K562 (cell line): ENCODE data around the gene TGFB1I1. TPM values are rescaled to one million over a fixed set of nuclear protein-coding genes. Genes with fewer than 3 reads are reported as not detected.
"Not testable (repeated sequence)": the region's sequence is repeated elsewhere in the genome, so short reads cannot be mapped to it uniquely, and the experiment has no call there.

Experiments
- ATAC-seq: fragments of 200-7000 bp; cut with Tn5 transposase; 3 replicates; pipeline ENCODE4 v1.9.1; 2020; ENCODE audit warnings: moderate library complexity
- BruUV-seq: library from RNA; stranded (reverse); fragments of 400-500 nt; replicated peaks from 2 replicates; lab custom pipeline; 2021; lab: Mats Ljungman, UMichigan
- CTCF ChIA-PET: fragments of 300-600 bp; formaldehyde crosslinking; extraction: SDS; loops from one replicate; lab custom pipeline; 2021; ENCODE audit warnings: low intra/inter-chr PET ratio; lab: Yijun Ruan, JAX
- POLR2A ChIA-PET: fragments of 300-600, 350-650 bp; sonication (Branson Sonifier 250); formaldehyde crosslinking; extraction: SDS; loops from one replicate; lab custom pipeline; 2021; ENCODE audit warnings: antibody characterized with exemption, inconsistent platforms; lab: Yijun Ruan, JAX
- DNase-seq, 4 experiments: peaks; one replicate each; pipeline versions ENCODE4 v3.0.0 to v3.0.0-alpha.2; 2011 to 2018; ENCODE audit warnings: low spot score in 3 of 4, mixed read lengths in 3 of 4; ENCODE audit errors: extremely low read depth in 1 of 4
- FAIRE-seq: peaks from 2 replicates; lab custom pipeline; 2011; peaks lifted over from hg19 to GRCh38; lab: Jason Lieb, UNC
- H2AFZ ChIP-seq: 2 replicates; pipeline ENCODE4 v1.6.0; 2011; ENCODE audit warnings: low read depth, low read length, control low read depth, inconsistent platforms
- H3K27ac ChIP-seq: fragments of 200-600 bp; 3 replicates; pipeline ENCODE4 v1.8.0; 2011; ENCODE audit warnings: low read depth, mild to moderate bottlenecking, control low read depth, inconsistent platforms, low read length, moderate library complexity, mixed read lengths; ENCODE audit errors: extremely low read depth
- H3K27me3 ChIP-seq, 2 experiments: fragments of 300-600 bp in 1 of 2; 2 replicates in 1 of 2; 3 replicates in 1 of 2; pipeline versions ENCODE4 v1.6.0 to v1.8.0; 2011; ENCODE audit warnings: inconsistent platforms in 2 of 2, low read length in 2 of 2, mild to moderate bottlenecking in 1 of 2, mixed read lengths in 1 of 2, moderate library complexity in 1 of 2; ENCODE audit not compliant: control insufficient read depth in 2 of 2, insufficient read depth in 2 of 2
- H3K36me3 ChIP-seq: fragments of 300-600 bp; 3 replicates; pipeline ENCODE4 v1.8.0; 2011; ENCODE audit warnings: mild to moderate bottlenecking, low read length, inconsistent platforms; ENCODE audit not compliant: control insufficient read depth, insufficient read depth
- H3K4me1 ChIP-seq, 2 experiments: fragments of 200-600 bp in 1 of 2; replicated peaks in 1 of 2; 2 replicates in 1 of 2; 3 replicates in 1 of 2; pipeline versions ENCODE4 v1.5.1 to v1.8.0; 2011; ENCODE audit warnings: inconsistent platforms in 2 of 2, low read length in 2 of 2, mild to moderate bottlenecking in 1 of 2, mixed read lengths in 1 of 2, moderate library complexity in 1 of 2; ENCODE audit not compliant: control insufficient read depth in 2 of 2, insufficient read depth in 2 of 2
- H3K4me2 ChIP-seq: 2 replicates; pipeline ENCODE4 v1.6.1; 2011; ENCODE audit warnings: low read length, control low read depth, inconsistent platforms, mixed read lengths; ENCODE audit not compliant: insufficient read depth
- H3K4me3 ChIP-seq: fragments of 200-600 bp; sonication (generic), shearing (Covaris generic); 2 replicates; pipeline ENCODE4 v1.5.1; 2016; ENCODE audit warnings: control low read depth, inconsistent platforms
- H3K79me2 ChIP-seq: fragments of 200-600 bp; 3 replicates; pipeline ENCODE4 v1.8.0; 2011; ENCODE audit warnings: low read length, inconsistent platforms; ENCODE audit not compliant: control insufficient read depth, insufficient read depth
- H3K9ac ChIP-seq, 2 experiments: 2 replicates each; pipeline versions ENCODE4 v1.6.0 to v1.6.1; 2011; ENCODE audit warnings: low read depth in 2 of 2, low read length in 2 of 2, control low read depth in 1 of 2, inconsistent platforms in 1 of 2, mild to moderate bottlenecking in 1 of 2, mixed read lengths in 1 of 2; ENCODE audit not compliant: insufficient read depth in 1 of 2
- H3K9me1 ChIP-seq: one replicate; pipeline ENCODE4 v1.6.0; 2011; ENCODE audit warnings: inconsistent platforms, mild to moderate bottlenecking, low read length, moderate library complexity; ENCODE audit not compliant: control insufficient read depth, insufficient read depth
- H3K9me3 ChIP-seq: replicated peaks from 2 replicates; pipeline ENCODE4 v1.5.1; 2011; ENCODE audit warnings: low read depth, low read length, inconsistent platforms; ENCODE audit not compliant: control insufficient read depth, insufficient read depth
- H4K20me1 ChIP-seq: replicated peaks from 2 replicates; pipeline ENCODE4 v1.6.1; 2011; ENCODE audit warnings: low read length, inconsistent platforms, mixed read lengths; ENCODE audit not compliant: control insufficient read depth, insufficient read depth
- NFXL1 ChIP-seq: fragments of 450-650 bp; formaldehyde crosslinking; IDR thresholded peaks from 2 replicates; pipeline ENCODE4 v1.4.0; 2021; ENCODE audit warnings: mild to moderate bottlenecking
- PURB ChIP-seq: sonication (generic); formaldehyde crosslinking; IDR thresholded peaks from 2 replicates; pipeline ENCODE4 v1.9.0; 2021; ENCODE audit warnings: low read depth, mild to moderate bottlenecking, missing genetic modification reagents
- ZNF143 ChIP-seq: sonication (generic); formaldehyde crosslinking; IDR thresholded peaks from 2 replicates; pipeline ENCODE4 v1.9.0; 2022; ENCODE audit warnings: mild to moderate bottlenecking, missing genetic modification reagents
- ZNF263 ChIP-seq: sonication (generic); formaldehyde crosslinking; IDR thresholded peaks from 2 replicates; pipeline ENCODE4 v1.8.0; 2022; ENCODE audit warnings: mild to moderate bottlenecking, missing genetic modification reagents, borderline replicate concordance
- WGBS: fragments of 100-300 bp; shearing (Covaris generic); methylation state at CpG from one replicate; pipeline ENCODE4 v1.1.6; 2016; ENCODE audit warnings: low coverage, mixed read lengths; ENCODE audit not compliant: insufficient coverage; ENCODE audit errors: missing lambda C conversion rate; 5-methylcytosine and 5-hydroxymethylcytosine counted together
- in situ Hi-C: fragments of 300-500 bp; cut with MboI; formaldehyde crosslinking; loops from 4 replicates; pipeline ENCODE4 v1.15.0; 2018; ENCODE audit warnings: inconsistent platforms, mixed read lengths
- intact Hi-C: fragments of 100-400 bp; cut with micrococcal nuclease; formaldehyde crosslinking; loops from 2 replicates; pipeline ENCODE4 v1.14.2; 2022
- polyA plus RNA-seq, 8 experiments: library from polyadenylated mRNA; depleted of rRNA in 4 of 8; stranded (reverse) in 5 of 8; unstranded in 3 of 8; fragments of >200 nt; fragmentation: Nextera tagmentation in 2 of 8; fragmentation: Illumina TruSeq in 1 of 8; extraction: Ambion mirVana in 2 of 8; extraction: Trizol in 1 of 8; gene quantifications; 2 replicates each; pipeline versions ENCODE4 v1.2.1 to v1.2.3, GENCODE V29; 2011 to 2014; ENCODE audit warnings: inconsistent platforms in 1 of 8, missing spikeins in 1 of 8
- total RNA-seq, 7 experiments: library from RNA; depleted of rRNA in 6 of 7; stranded (reverse); fragments of >200 nt in 6 of 7; fragmentation: Illumina TruSeq in 2 of 7; extraction: Trizol in 2 of 7; gene quantifications; 2 replicates each; pipeline versions ENCODE4 v1.2.1 to v1.2.3, GENCODE V29; 2011 to 2021; ENCODE audit warnings: low replicate concordance in 1 of 7
- TF ChIP-seq, protein P1 (sequence below): fragments of 250-450 bp; sonication (Bioruptor Pico); IDR thresholded peaks from 2 replicates; pipeline ENCODE4 v1.8.0; 2022; ENCODE audit warnings: inconsistent platforms, mild to moderate bottlenecking, moderate library complexity, borderline replicate concordance

The TGFB1I1 gene
- total and polyA plus RNA-seq, 9 of the 15 experiments (the other 6 are each of a cell fraction or from before 2014, with no cell fraction given): 0.04 to 0.91 (median 0.19) TPM

DNA sequence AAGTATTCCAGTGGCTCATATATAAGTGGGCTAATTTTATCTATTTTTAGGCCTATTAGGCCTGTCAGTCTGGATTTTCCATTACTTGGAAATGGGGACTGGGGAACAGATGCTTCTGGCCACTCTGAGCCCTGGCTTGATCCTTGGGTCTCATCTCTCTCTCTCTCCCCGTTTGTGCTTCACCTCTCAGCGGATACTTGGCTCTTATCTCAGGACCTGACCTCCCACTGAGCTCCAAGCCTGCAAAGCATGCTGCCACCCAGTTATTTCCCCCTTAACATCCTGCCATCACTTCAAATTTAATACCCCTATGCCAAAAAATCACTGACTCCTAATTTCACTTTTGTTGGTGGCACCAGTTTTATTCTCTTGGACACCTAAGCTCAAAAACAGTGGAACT is 33.5 kb upstream of the TGFB1I1 start (continued):
- TF ChIP-seq, protein P1, sequence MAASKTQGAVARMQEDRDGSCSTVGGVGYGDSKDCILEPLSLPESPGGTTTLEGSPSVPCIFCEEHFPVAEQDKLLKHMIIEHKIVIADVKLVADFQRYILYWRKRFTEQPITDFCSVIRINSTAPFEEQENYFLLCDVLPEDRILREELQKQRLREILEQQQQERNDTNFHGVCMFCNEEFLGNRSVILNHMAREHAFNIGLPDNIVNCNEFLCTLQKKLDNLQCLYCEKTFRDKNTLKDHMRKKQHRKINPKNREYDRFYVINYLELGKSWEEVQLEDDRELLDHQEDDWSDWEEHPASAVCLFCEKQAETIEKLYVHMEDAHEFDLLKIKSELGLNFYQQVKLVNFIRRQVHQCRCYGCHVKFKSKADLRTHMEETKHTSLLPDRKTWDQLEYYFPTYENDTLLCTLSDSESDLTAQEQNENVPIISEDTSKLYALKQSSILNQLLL (CRISPR knock-in tag): no peak
- no peak for TF ChIP-seq NFXL1
- no peak for TF ChIP-seq ZNF143 (CRISPR knock-in tag)
- no peak for TF ChIP-seq PURB (CRISPR knock-in tag)
- no peak for TF ChIP-seq ZNF263 (CRISPR knock-in tag)

DNA sequence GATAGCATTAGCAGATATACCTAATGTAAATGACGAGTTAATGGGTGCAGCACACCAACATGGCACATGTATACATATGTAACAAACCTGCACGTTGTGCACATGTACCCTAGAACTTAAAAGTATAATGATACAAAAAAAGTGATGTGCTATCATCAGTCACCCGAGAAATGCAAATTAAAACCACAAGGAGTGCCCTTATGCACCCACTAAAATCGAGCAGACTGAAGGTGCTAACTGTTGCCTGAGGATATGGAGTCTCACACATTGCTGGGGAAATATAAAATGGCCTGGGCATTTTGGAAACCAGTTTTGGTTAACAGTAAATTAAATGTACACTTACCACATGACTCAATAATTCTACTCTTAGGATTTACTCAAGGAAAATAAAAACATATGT is 32.9 kb upstream of the TGFB1I1 start:
- H3K27ac ChIP-seq, H3K9ac ChIP-seq, FAIRE-seq, ATAC-seq, H2AFZ ChIP-seq, BruUV-seq, H4K20me1 ChIP-seq, H3K79me2 ChIP-seq, H3K9me3 ChIP-seq, H3K36me3 ChIP-seq, H3K9me1 ChIP-seq, H3K4me3 ChIP-seq, intact Hi-C loops, H3K4me2 ChIP-seq, DNase-seq, H3K27me3 ChIP-seq: not testable (repeated sequence)
- in situ Hi-C loops: loop anchor here (25.0 kb wide), 1 partner anchor 452 kb away; the partner anchor contains the start of gene HSD3B7
- H3K4me1 ChIP-seq: peaks cover 3 to 26% of the 10 kb centered on the region in 2 experiments; a peak in 2 of 5 replicates
- 0% methylated on average over 3 of the region's 4 CpGs for WGBS
- POLR2A ChIA-PET: interaction anchor here (0.6 kb wide), 1 partner anchor 60 kb away, joined by 4 read pairs; no protein-coding TSS in a partner anchor
- CTCF ChIA-PET: interaction anchor here (1.0 kb wide), 1 partner anchor 48 kb away, joined by 3 read pairs; no protein-coding TSS in a partner anchor
